ENCODE measurements around the gene ZIC5.

Gene ZIC5

GRCh38 chr13:99992949-99993351 is 21.4 kb upstream of the ZIC5 start:
- H3K79me2 ChIP-seq (ENCODE audit: insufficient read depth, low read length), result no peaks in the 10 kb centered on the region
- H3K4me2 ChIP-seq (ENCODE audit: low read depth, low read length, poor library complexity, severe bottlenecking), result peak overlapping the region; percentile 20
- TF ChIP-seq CTCF (conservative IDR thresholded peaks at IDR 0.05; ENCODE audit: low read length) (no peak), EZH2phosphoT487 (IDR thresholded peaks at IDR 0.05; ENCODE audit: borderline replicate concordance) (no peak)
- no peaks in the 10 kb centered on the region for H4K20me1 ChIP-seq (ENCODE audit: insufficient read depth, low read length, poor library complexity, severe bottlenecking)
- no peaks in the 10 kb centered on the region for H3K9me2 ChIP-seq (replicated peaks; ENCODE audit: low read depth, low read length)
- H3K9ac ChIP-seq (ENCODE audit: low read depth, low read length, poor library complexity, severe bottlenecking), result no peak overlapping the region
- H2AFZ ChIP-seq (ENCODE audit: low read length), result peak overlapping the region; percentile 20; the same call in 1 of the 2 replicates
- peaks cover 6% of the 10 kb centered on the region for H3K4me1 ChIP-seq (ENCODE audit: insufficient read depth, low read length, poor library complexity, severe bottlenecking)
- H3K27me3 ChIP-seq (ENCODE audit: insufficient read depth, low read length, poor library complexity, severe bottlenecking), result no peaks in the 10 kb centered on the region
- H3K4me3 ChIP-seq (ENCODE audit: low read length, poor library complexity, severe bottlenecking), result no peak overlapping the region
- no peaks in the 10 kb centered on the region for H3K36me3 ChIP-seq (ENCODE audit: insufficient read depth, low read length)
- H3K9me3 ChIP-seq (ENCODE audit: insufficient read depth, low read depth, low read length), result no peaks in the 10 kb centered on the region
- no peaks in the 10 kb centered on the region for H3F3A ChIP-seq (ENCODE audit: low read depth)

- no peak overlapping the region for H2AFZ ChIP-seq (ENCODE audit: low read length)
- H4K20me1 ChIP-seq (ENCODE audit: insufficient read depth, low read length, poor library complexity, severe bottlenecking), result no peaks in the 10 kb centered on the region
- no peaks in the 10 kb centered on the region for H3K9me3 ChIP-seq (ENCODE audit: insufficient read depth, low read depth, low read length)
- H3K27me3 ChIP-seq (ENCODE audit: insufficient read depth, low read length, poor library complexity, severe bottlenecking), result no peaks in the 10 kb centered on the region
- H3K4me1 ChIP-seq (ENCODE audit: insufficient read depth, low read length, poor library complexity, severe bottlenecking), result peaks cover 8% of the 10 kb centered on the region
- no peaks in the 10 kb centered on the region for H3K79me2 ChIP-seq (ENCODE audit: insufficient read depth, low read length)
- H3K9me2 ChIP-seq (replicated peaks; ENCODE audit: low read depth, low read length), result no peaks in the 10 kb centered on the region
- H3K4me3 ChIP-seq (ENCODE audit: low read length, poor library complexity, severe bottlenecking), result no peak overlapping the region
- H3K4me2 ChIP-seq (ENCODE audit: low read depth, low read length, poor library complexity, severe bottlenecking), result peak overlapping the region; percentile 20
- no peaks in the 10 kb centered on the region for H3F3A ChIP-seq (ENCODE audit: low read depth)
- no peak for TF ChIP-seq EZH2phosphoT487 (IDR thresholded peaks at IDR 0.05; ENCODE audit: borderline replicate concordance)
- TF ChIP-seq CTCF (conservative IDR thresholded peaks at IDR 0.05; ENCODE audit: low read length), result no peak
- H3K36me3 ChIP-seq (ENCODE audit: insufficient read depth, low read length), result no peaks in the 10 kb centered on the region
- H3K9ac ChIP-seq (ENCODE audit: low read depth, low read length, poor library complexity, severe bottlenecking), result no peak overlapping the region
Measured at GRCh38 chr13:99991828-99992775, 20.5 kb upstream of the ZIC5 start.

GRCh38 chr13:99991013-99991827 is 19.7 kb upstream of the ZIC5 start:
- H3K4me1 ChIP-seq (ENCODE audit: insufficient read depth, low read length, poor library complexity, severe bottlenecking), result peaks cover 10% of the 10 kb centered on the region
- no peak overlapping the region for H3K4me2 ChIP-seq (ENCODE audit: low read depth, low read length, poor library complexity, severe bottlenecking)
- H2AFZ ChIP-seq (ENCODE audit: low read length), result no peak overlapping the region

More at GRCh38 chr13:99991013-99991827, 19.7 kb upstream of the ZIC5 start:
- no peaks in the 10 kb centered on the region for H3K9me3 ChIP-seq (ENCODE audit: insufficient read depth, low read depth, low read length)
- no peak for TF ChIP-seq EZH2phosphoT487 (IDR thresholded peaks at IDR 0.05; ENCODE audit: borderline replicate concordance)
- no peak for TF ChIP-seq CTCF (conservative IDR thresholded peaks at IDR 0.05; ENCODE audit: low read length)
- no peaks in the 10 kb centered on the region for H4K20me1 ChIP-seq (ENCODE audit: insufficient read depth, low read length, poor library complexity, severe bottlenecking)
- no peak overlapping the region for H3K9ac ChIP-seq (ENCODE audit: low read depth, low read length, poor library complexity, severe bottlenecking)
- no peaks in the 10 kb centered on the region for H3K27me3 ChIP-seq (ENCODE audit: insufficient read depth, low read length, poor library complexity, severe bottlenecking)
- H3F3A ChIP-seq (ENCODE audit: low read depth), result no peaks in the 10 kb centered on the region
- no peaks in the 10 kb centered on the region for H3K79me2 ChIP-seq (ENCODE audit: insufficient read depth, low read length)
- H3K9me2 ChIP-seq (replicated peaks; ENCODE audit: low read depth, low read length), result no peaks in the 10 kb centered on the region
- H3K36me3 ChIP-seq (ENCODE audit: insufficient read depth, low read length), result no peaks in the 10 kb centered on the region
- H3K4me3 ChIP-seq (ENCODE audit: low read length, poor library complexity, severe bottlenecking), result no peak overlapping the region

All from Loucy (cell line).